Heart right ventricle (tissue), 16 donors: ENCODE results near the gene TECTA. TPM values are rescaled to one million over a fixed set of nuclear protein-coding genes. Genes with fewer than 3 reads are reported as not detected.

Source experiments
- ATAC-seq, 8 donors: fragments of 200-7000 bp; cut with Tn5 transposase; one replicate each; pipeline ENCODE4 v1.9.1; 2020; ENCODE audit warnings: mild to moderate bottlenecking in 8 of 8, moderate library complexity in 8 of 8, moderate number of reproducible peaks in 1 of 8
- DNase-seq, 2 donors: peaks; one replicate each; pipeline ENCODE4 v3.0.0-alpha.2; 2020
- H3K27ac ChIP-seq, 10 donors: fragments of 200-600 bp; sonication (generic) in 2 of 10; one replicate each; pipeline versions ENCODE4 v1.5.0 to v1.8.0; 2020 to 2022; ENCODE audit warnings: mild to moderate bottlenecking in 3 of 10
- H3K27me3 ChIP-seq, 7 donors: fragments of 200-600 bp; one replicate each; pipeline ENCODE4 v1.8.0; 2021 to 2022; ENCODE audit warnings: mild to moderate bottlenecking in 2 of 7
- H3K36me3 ChIP-seq, 9 donors: fragments of 200-600 bp; sonication (generic) in 1 of 9; one replicate each; pipeline versions ENCODE4 v1.5.0 to v1.8.0; 2020 to 2022; ENCODE audit warnings: mild to moderate bottlenecking in 2 of 9
- H3K4me1 ChIP-seq, 9 donors: fragments of 200-600 bp; sonication (generic) in 1 of 9; one replicate each; pipeline versions ENCODE4 v1.5.0 to v1.8.0; 2020 to 2022; ENCODE audit warnings: mild to moderate bottlenecking in 4 of 9
- H3K4me3 ChIP-seq, 10 donors: fragments of 200-600 bp; sonication (generic) in 2 of 10; one replicate each; pipeline versions ENCODE4 v1.5.0 to v1.8.0; 2020 to 2022; ENCODE audit warnings: mild to moderate bottlenecking in 7 of 10, moderate library complexity in 2 of 10
- H3K9me3 ChIP-seq, 11 donors: fragments of 200-600 bp in 10 of 11; sonication (generic) in 2 of 11; one replicate each; pipeline versions ENCODE4 v1.5.0 to v1.8.0; 2013 to 2022; ENCODE audit warnings: mild to moderate bottlenecking in 2 of 11, control low read depth in 1 of 11, moderate library complexity in 1 of 11
- CTCF ChIP-seq, 9 donors: fragments of 200-600 bp; sonication (generic) in 2 of 9; IDR thresholded peaks; one replicate each; pipeline versions ENCODE4 v1.5.0 to v1.8.0; 2021 to 2022; ENCODE audit warnings: antibody characterized with exemption in 9 of 9, mild to moderate bottlenecking in 5 of 9, moderate library complexity in 1 of 9
- WGBS, 2 donors: extraction: QIAGEN DNeasy Blood & Tissue Kit; methylation state at CpG; one replicate each; pipeline ENCODE4 v1.1.7; 2013; ENCODE audit warnings: inconsistent platforms in 1 of 2; 5-methylcytosine and 5-hydroxymethylcytosine counted together
- intact Hi-C, 10 donors: fragments of 100-400 bp; cut with DNase I; formaldehyde crosslinking; loops; one replicate each; pipeline versions ENCODE4 v1.11.1 to v1.14.2; 2022
- polyA plus RNA-seq, 2 donors: library from polyadenylated mRNA; stranded (reverse); fragments of 200-250 nt; gene quantifications; one replicate each; pipeline ENCODE4 v1.2.3, GENCODE V29; 2013
- total RNA-seq, 10 donors: library from RNA; stranded (reverse); fragmentation: NEBNext Ultra II Directional in 3 of 10; extraction: Animal tissue kit (Norgen Biotek cat#: 25700) in 3 of 10; gene quantifications; one replicate each; pipeline versions ENCODE4 v1.2.1 to v1.2.4, GENCODE V29; 2021 to 2023
- donor health status: Arrhythmogenic right ventricular cardiomyopathy.
- donor health status: ischemic (EF 13 %, LVEDD 7.1; RV severe dilation, severe dysfunction).
- donor health status: healthy with polysubstance abuse.
- donor health status: DM: no; HTN: yes; CAD: no.
- donor health status: DM: no; HTN: no; CAD: no.
- donor health status: ischemic (EF 25% LVEDD 6.9; RV normal size, moderate dysfunction).
- donor health status: ischemic (EF 25% LVEDD 5.7; RV mildly dilated, moderate dysfunction).
- donor health status: healthy.
- donor health status: DM: yes; HTN: yes; CAD: no.
- donor health status: Ischemic cardiomyopathy.
- donor health status: ischemic (EF 35%, LVEDD 5.7; RV mildly dilated, moderate dysfunction).
- donor health status: nonischemic (EF 11% LVEDD 7.7; RV severe dilation, severe dysfunction).
- donor health status: DM: yes; HTN: yes; CAD: no.
- donor health status: PGD.
- donor health status: ischemic (EF 29% LVEDD 5.4; RV normal size, mild dysfunction).
- donor health status: nonischemic (EF 23%, LVEDD 6.1; RV moderate dilation, normal function).

The TECTA gene
- total and polyA plus RNA-seq, 12 donors, result 0.38 to 1.9 (median 1.1) TPM

GRCh38 chr11:121134741-121135312 lies 33.8 kb downstream of the TECTA start:
- peaks cover 0 to 14% (median 6%) of the 10 kb centered on the region in 9 donors for H3K4me1 ChIP-seq
- ATAC-seq (peak in 7 of 8 donors; percentile 16 to 87 (median 59)), DNase-seq (no peak)
- WGBS, 2 donors, result 30 to 36% methylated on average over 10 of the region's 10 CpGs
- H3K36me3 ChIP-seq, result no peaks in the 10 kb centered on the region
- no peaks in the 10 kb centered on the region for H3K27me3 ChIP-seq
- peak overlapping the region in 3 of 10 donors; percentile 15 to 49 (median 18) for H3K27ac ChIP-seq
- intact Hi-C loops, result no loop called here
- H3K4me3 ChIP-seq, result no peak overlapping the region
- no peaks in the 10 kb centered on the region for H3K9me3 ChIP-seq
- TF ChIP-seq CTCF (IDR thresholded peaks at IDR 0.05), result no peak

- no peak overlapping the region for H3K27ac ChIP-seq
- H3K36me3 ChIP-seq, result no peaks in the 10 kb centered on the region
- ATAC-seq (no peak), DNase-seq (no peak)
- peaks cover 0 to 14% (median 6%) of the 10 kb centered on the region in 9 donors for H3K4me1 ChIP-seq
- 90 to 91% methylated on average over 11 of the region's 11 CpGs for WGBS, 2 donors
- H3K4me3 ChIP-seq, result no peak overlapping the region
- TF ChIP-seq CTCF (IDR thresholded peaks at IDR 0.05), result no peak
- no peaks in the 10 kb centered on the region for H3K9me3 ChIP-seq
- intact Hi-C loops, result no loop called here
- no peaks in the 10 kb centered on the region for H3K27me3 ChIP-seq
These were observed 36.0 kb downstream of the TECTA start for GRCh38 chr11:121137005-121137404.

DNA sequence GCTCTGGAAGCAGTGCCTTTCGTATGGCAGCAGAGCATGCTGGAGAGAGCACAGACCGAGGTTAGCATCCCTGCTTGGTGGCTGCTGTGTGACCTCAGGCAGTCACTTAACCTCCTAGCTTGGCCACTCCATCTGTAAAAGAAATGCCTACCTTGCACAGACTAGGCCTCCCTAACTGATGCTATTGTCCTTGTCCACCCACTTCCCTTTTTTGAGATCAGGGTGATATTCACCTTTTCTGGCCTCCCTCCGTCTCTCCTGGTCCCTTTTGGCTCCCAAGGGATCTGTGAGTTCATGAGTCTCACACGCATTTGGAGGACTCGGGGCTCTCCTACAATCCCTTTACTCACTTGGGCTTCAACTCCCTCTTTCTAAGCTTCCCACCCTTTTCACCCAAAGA lies 37.2 kb downstream of the TECTA start:
- ATAC-seq (no peak), DNase-seq (no peak)
- Histone ChIP-seq H3K27me3 (no peaks in the 10 kb centered on the region), H3K9me3 (no peaks in the 10 kb centered on the region), H3K36me3 (no peaks in the 10 kb centered on the region), H3K27ac (no peak overlapping the region), H3K4me3 (no peak overlapping the region), H3K4me1 (peaks cover 0 to 14% (median 6%) of the 10 kb centered on the region in 9 donors)
- intact Hi-C loops, result no loop called here
- no peak for TF ChIP-seq CTCF (IDR thresholded peaks at IDR 0.05)
- 89 to 96% methylated on average over 5 of the region's 5 CpGs for WGBS, 2 donors

DNA sequence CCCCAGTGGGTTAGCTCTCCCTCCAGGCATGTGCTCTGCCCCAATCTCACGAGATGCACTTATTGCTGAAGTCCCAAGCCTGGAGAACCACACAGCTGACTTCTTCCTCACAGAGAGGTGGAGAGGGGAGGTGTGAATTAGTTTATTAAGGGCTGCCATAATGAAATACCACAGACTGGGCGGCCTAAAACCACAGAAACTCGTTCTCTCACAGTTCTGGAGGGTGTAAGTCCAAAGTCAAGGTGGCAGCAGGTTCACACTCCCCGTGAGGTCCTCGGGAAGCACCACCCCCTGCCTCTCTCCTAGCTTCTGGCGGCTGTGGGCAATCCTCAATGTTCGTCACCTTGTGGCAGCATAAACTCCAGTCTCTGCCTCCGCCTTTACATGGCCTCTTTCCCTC lies 39.3 kb downstream of the TECTA start:
- H3K27me3 ChIP-seq, result no peaks in the 10 kb centered on the region
- 73 to 79% methylated on average over 8 of the region's 8 CpGs for WGBS, 2 donors
- no peaks in the 10 kb centered on the region for H3K36me3 ChIP-seq
- H3K4me3 ChIP-seq, result no peak overlapping the region
- TF ChIP-seq CTCF (IDR thresholded peaks at IDR 0.05), result no peak
- H3K4me1 ChIP-seq, result peaks cover 0 to 5% (median 0%) of the 10 kb centered on the region in 9 donors
- ATAC-seq (no peak), DNase-seq (no peak)
- H3K9me3 ChIP-seq, result no peaks in the 10 kb centered on the region
- intact Hi-C loops, result no loop called here
- H3K27ac ChIP-seq, result no peak overlapping the region
